Sigmoid colon (tissue), 7 donors: ENCODE results near the gene KCNT1. TPM values are rescaled to one million over a fixed set of nuclear protein-coding genes. Genes with fewer than 3 reads are reported as not detected.

Experiments
- DNase-seq: peaks from one replicate; pipeline ENCODE4 v3.0.0-alpha.2; 2019
- H3K27ac ChIP-seq, 4 donors: fragments of 200-600 bp; sonication (generic); one replicate each; pipeline ENCODE4 v1.5.1; 2016 to 2019; ENCODE audit warnings: mild to moderate bottlenecking in 1 of 4
- H3K27me3 ChIP-seq, 3 donors: fragments of 200-600 bp; sonication (generic); one replicate each; pipeline ENCODE4 v1.5.1; 2019; ENCODE audit warnings: mild to moderate bottlenecking in 1 of 3
- H3K36me3 ChIP-seq, 4 donors: fragments of 200-600 bp; sonication (generic); one replicate each; pipeline ENCODE4 v1.5.1; 2016 to 2019
- H3K4me1 ChIP-seq, 4 donors: fragments of 200-600 bp; sonication (generic); one replicate each; pipeline ENCODE4 v1.5.1; 2017 to 2019
- H3K4me3 ChIP-seq, 4 donors: fragments of 200-600 bp; sonication (generic); one replicate each; pipeline ENCODE4 v1.5.1; 2017 to 2019; ENCODE audit warnings: mild to moderate bottlenecking in 2 of 4, moderate library complexity in 1 of 4
- H3K9me3 ChIP-seq, 4 donors: fragments of 200-600 bp in 3 of 4; sonication (generic) in 3 of 4; one replicate each; pipeline versions ENCODE4 v1.5.1 to v1.6.1; 2013 to 2019
- CTCF ChIP-seq, 4 experiments: fragments of 450-650 bp in 3 of 4; fragments of 200-600 bp in 1 of 4; IDR thresholded peaks; one replicate each; pipeline ENCODE4 v1.5.1; 2016 to 2019; ENCODE audit warnings: antibody characterized with exemption in 4 of 4, mild to moderate bottlenecking in 3 of 4, moderate library complexity in 2 of 4
- EP300 ChIP-seq, 4 donors: sonication (generic); formaldehyde crosslinking; IDR thresholded peaks; one replicate each; pipeline ENCODE4 v1.6.1; 2017; ENCODE audit warnings: antibody characterized with exemption in 4 of 4
- POLR2A ChIP-seq, 2 donors: fragments of 450-650 bp; IDR thresholded peaks; one replicate each; pipeline ENCODE4 v1.6.1; 2016; ENCODE audit warnings: antibody characterized with exemption in 2 of 2, mild to moderate bottlenecking in 2 of 2, moderate library complexity in 2 of 2
- POLR2AphosphoS5 ChIP-seq, 4 donors: sonication (generic); formaldehyde crosslinking; IDR thresholded peaks; one replicate each; pipeline ENCODE4 v1.6.1; 2017; ENCODE audit warnings: antibody characterized with exemption in 4 of 4
- WGBS, 2 donors: extraction: QIAGEN DNeasy Blood & Tissue Kit; methylation state at CpG; one replicate each; pipeline ENCODE4 v1.1.7; 2013; 5-methylcytosine and 5-hydroxymethylcytosine counted together
- intact Hi-C: fragments of 100-400 bp; cut with DNase I; formaldehyde crosslinking; loops from one replicate; pipeline ENCODE4 v1.15.1; 2023
- polyA plus RNA-seq, 3 donors: library from polyadenylated mRNA; stranded (reverse); fragments of 200-250 nt; gene quantifications; one replicate each; pipeline ENCODE4 v1.2.3, GENCODE V29; 2013
- total RNA-seq, 4 donors: library from RNA; depleted of rRNA; stranded (reverse); fragments of >200 nt; gene quantifications; one replicate each; pipeline ENCODE4 v1.1.0, GENCODE V29; 2016
- donor health status: healthy with polysubstance abuse.
- donor health status: Bipolar disorder and iron deficiency.
- donor health status: healthy.

Gene KCNT1
- total and polyA plus RNA-seq, 7 donors, result 0.23 to 0.95 (median 0.32) TPM; not detected in 3

- no peak for DNase-seq
- intact Hi-C loops, result no loop called here
- no peak overlapping the region for H3K27ac ChIP-seq
- H3K36me3 ChIP-seq, result no peaks in the 10 kb centered on the region
- no peaks in the 10 kb centered on the region for H3K9me3 ChIP-seq
- H3K27me3 ChIP-seq, result no peaks in the 10 kb centered on the region
- no peak for TF ChIP-seq POLR2A (IDR thresholded peaks at IDR 0.05)
- TF ChIP-seq POLR2AphosphoS5 (IDR thresholded peaks at IDR 0.05), result no peak
- no peak for TF ChIP-seq EP300 (IDR thresholded peaks at IDR 0.05)
- no peak for TF ChIP-seq CTCF (IDR thresholded peaks at IDR 0.05)
- H3K4me3 ChIP-seq, result no peak overlapping the region
- no peaks in the 10 kb centered on the region for H3K4me1 ChIP-seq
- 34 to 81% methylated on average over 21 of the region's 21 CpGs for WGBS, 2 donors
These were observed 56.1 kb downstream of the KCNT1 start for GRCh38 chr9:135758056-135758455.

GRCh38 chr9:135758870-135759269 is 56.9 kb downstream of the KCNT1 start:
- Histone ChIP-seq H3K27me3 (no peaks in the 10 kb centered on the region), H3K9me3 (no peaks in the 10 kb centered on the region), H3K4me3 (no peak overlapping the region), H3K4me1 (no peaks in the 10 kb centered on the region), H3K27ac (no peak overlapping the region), H3K36me3 (no peaks in the 10 kb centered on the region)
- no peak for DNase-seq
- WGBS, 2 donors, result 89 to 91% methylated on average over 10 of the region's 10 CpGs
- TF ChIP-seq EP300 (IDR thresholded peaks at IDR 0.05) (no peak), CTCF (IDR thresholded peaks at IDR 0.05) (no peak), POLR2A (IDR thresholded peaks at IDR 0.05) (no peak), POLR2AphosphoS5 (IDR thresholded peaks at IDR 0.05) (no peak)
- intact Hi-C loops, result no loop called here

GRCh38 chr9:135759676-135760300 is 57.8 kb downstream of the KCNT1 start:
- intact Hi-C loops, result no loop called here
- 85 to 90% methylated on average over 24 of the region's 24 CpGs for WGBS, 2 donors

GRCh38 chr9:135760465-135760864 is 58.5 kb downstream of the KCNT1 start:
- DNase-seq, result no peak
- TF ChIP-seq POLR2AphosphoS5 (IDR thresholded peaks at IDR 0.05), result no peak
- no peak for TF ChIP-seq CTCF (IDR thresholded peaks at IDR 0.05)
- TF ChIP-seq EP300 (IDR thresholded peaks at IDR 0.05), result no peak
- TF ChIP-seq POLR2A (IDR thresholded peaks at IDR 0.05), result no peak
- Histone ChIP-seq H3K9me3 (peaks cover 0 to 4% (median under 1%) of the 10 kb centered on the region in 4 donors), H3K27ac (no peak overlapping the region), H3K4me3 (no peak overlapping the region), H3K36me3 (no peaks in the 10 kb centered on the region), H3K27me3 (no peaks in the 10 kb centered on the region), H3K4me1 (no peaks in the 10 kb centered on the region)
- intact Hi-C loops, result no loop called here
- WGBS, 2 donors, result 79 to 84% methylated on average over 12 of the region's 12 CpGs

More at GRCh38 chr9:135759676-135760300, 57.8 kb downstream of the KCNT1 start:
- H3K27me3 ChIP-seq, result no peaks in the 10 kb centered on the region
- no peak overlapping the region for H3K27ac ChIP-seq
- H3K9me3 ChIP-seq, result no peaks in the 10 kb centered on the region
- TF ChIP-seq EP300 (IDR thresholded peaks at IDR 0.05), result no peak
- TF ChIP-seq CTCF (IDR thresholded peaks at IDR 0.05), result no peak
- no peak for TF ChIP-seq POLR2A (IDR thresholded peaks at IDR 0.05)
- TF ChIP-seq POLR2AphosphoS5 (IDR thresholded peaks at IDR 0.05), result no peak
- no peaks in the 10 kb centered on the region for H3K36me3 ChIP-seq
- H3K4me3 ChIP-seq, result no peak overlapping the region
- no peak for DNase-seq
- H3K4me1 ChIP-seq, result no peaks in the 10 kb centered on the region
